HepG2 (cell line): Measurements from ENCODE around the gene B4GALT2. TPM values are rescaled to one million over a fixed set of nuclear protein-coding genes. Genes with fewer than 3 reads are reported as not detected.

Experiments used
- GZF1 ChIP-seq: sonication (generic); formaldehyde crosslinking; IDR thresholded peaks from 2 replicates; pipeline ENCODE4 v1.5.1; 2020; ENCODE audit warnings: mild to moderate bottlenecking, missing genetic modification reagents
- KAT7 ChIP-seq: IDR thresholded peaks from 2 replicates; pipeline ENCODE4 v1.6.1; 2018; ENCODE audit warnings: borderline replicate concordance, missing compliant biosample characterization
- MIER2 ChIP-seq: IDR thresholded peaks from 2 replicates; pipeline ENCODE4 v1.6.1; 2016; ENCODE audit warnings: missing biosample characterization, missing genetic modification reagents
- PAF1 ChIP-seq: IDR thresholded peaks from 2 replicates; pipeline ENCODE4 v1.6.1; 2016; ENCODE audit warnings: missing genetic modification reagents, missing compliant biosample characterization
- SP4 ChIP-seq: sonication (generic); formaldehyde crosslinking; IDR thresholded peaks from 2 replicates; pipeline ENCODE4 v1.8.1; 2023; ENCODE audit warnings: mild to moderate bottlenecking, missing genetic modification reagents
- TAF1 ChIP-seq: sonication (generic); formaldehyde crosslinking; IDR thresholded peaks from 2 replicates; pipeline ENCODE4 v1.4.0; 2020; ENCODE audit warnings: missing genetic modification reagents
- ZNF350 ChIP-seq: sonication (generic); formaldehyde crosslinking; IDR thresholded peaks from 2 replicates; pipeline ENCODE4 v1.4.0; 2020; ENCODE audit warnings: mild to moderate bottlenecking, low read depth, missing genetic modification reagents, borderline replicate concordance
- ZNF432 ChIP-seq: sonication (generic); formaldehyde crosslinking; IDR thresholded peaks from 2 replicates; pipeline ENCODE4 v1.5.0; 2020; ENCODE audit warnings: missing genetic modification reagents, mild to moderate bottlenecking, borderline replicate concordance
- ZNF510 ChIP-seq: sonication (generic); formaldehyde crosslinking; IDR thresholded peaks from 2 replicates; pipeline ENCODE4 v1.4.0; 2020; ENCODE audit warnings: low read depth, mild to moderate bottlenecking, missing genetic modification reagents
- ZNF83 ChIP-seq: sonication (generic); formaldehyde crosslinking; IDR thresholded peaks from 2 replicates; pipeline ENCODE4 v1.4.0; 2020; ENCODE audit warnings: missing genetic modification reagents, mild to moderate bottlenecking, borderline replicate concordance
- polyA plus RNA-seq, 8 experiments: library from polyadenylated mRNA; depleted of rRNA in 3 of 8; stranded (reverse) in 7 of 8; unstranded in 1 of 8; fragments of >200 nt; fragmentation: Illumina TruSeq in 4 of 8; extraction: Trizol in 4 of 8; gene quantifications; 2 replicates each; pipeline versions ENCODE4 v1.2.1 to v1.2.3, GENCODE V29; 2011 to 2016; ENCODE audit warnings: low read depth in 4 of 8, missing spikeins in 1 of 8, mixed read lengths in 1 of 8; ENCODE audit not compliant: insufficient read depth in 1 of 8
- total RNA-seq, 5 experiments: library from RNA; depleted of rRNA; stranded (reverse); fragments of >200 nt; fragmentation: Illumina TruSeq; extraction: Trizol; gene quantifications; 2 replicates each; pipeline ENCODE4 v1.2.3, GENCODE V29; 2016; ENCODE audit warnings: low read depth in 1 of 5
- TF ChIP-seq, protein P1 (sequence below): sonication (generic); formaldehyde crosslinking; IDR thresholded peaks from 2 replicates; pipeline ENCODE4 v1.5.1; 2020; ENCODE audit warnings: mild to moderate bottlenecking, missing genetic modification reagents, moderate library complexity
- TF ChIP-seq, protein P2 (sequence below): sonication (generic); formaldehyde crosslinking; IDR thresholded peaks from 2 replicates; pipeline ENCODE4 v1.5.0; 2020; ENCODE audit warnings: missing genetic modification reagents
- TF ChIP-seq, protein P3 (sequence below): sonication (generic); formaldehyde crosslinking; IDR thresholded peaks from 2 replicates; pipeline ENCODE4 v1.4.0; 2020; ENCODE audit warnings: missing genetic modification reagents, low read depth, mild to moderate bottlenecking, borderline replicate concordance
- TF ChIP-seq, protein P4 (sequence below): sonication (generic); formaldehyde crosslinking; IDR thresholded peaks from 2 replicates; pipeline ENCODE4 v1.9.0; 2021; ENCODE audit warnings: missing genetic modification reagents, borderline replicate concordance
- TF ChIP-seq, protein P5 (sequence below): sonication (generic); formaldehyde crosslinking; IDR thresholded peaks from 2 replicates; pipeline ENCODE4 v1.9.0; 2022; ENCODE audit warnings: missing genetic modification reagents, mild to moderate bottlenecking, borderline replicate concordance
- TF ChIP-seq, protein P6 (sequence below): sonication (generic); formaldehyde crosslinking; IDR thresholded peaks from 2 replicates; pipeline ENCODE4 v1.5.0; 2020; ENCODE audit warnings: missing genetic modification reagents

The B4GALT2 gene
- total and polyA plus RNA-seq, 2 of the 13 experiments (the other 11 are each of a cell fraction or from before 2014, with no cell fraction given): 41.9 to 78.0 TPM

DNA sequence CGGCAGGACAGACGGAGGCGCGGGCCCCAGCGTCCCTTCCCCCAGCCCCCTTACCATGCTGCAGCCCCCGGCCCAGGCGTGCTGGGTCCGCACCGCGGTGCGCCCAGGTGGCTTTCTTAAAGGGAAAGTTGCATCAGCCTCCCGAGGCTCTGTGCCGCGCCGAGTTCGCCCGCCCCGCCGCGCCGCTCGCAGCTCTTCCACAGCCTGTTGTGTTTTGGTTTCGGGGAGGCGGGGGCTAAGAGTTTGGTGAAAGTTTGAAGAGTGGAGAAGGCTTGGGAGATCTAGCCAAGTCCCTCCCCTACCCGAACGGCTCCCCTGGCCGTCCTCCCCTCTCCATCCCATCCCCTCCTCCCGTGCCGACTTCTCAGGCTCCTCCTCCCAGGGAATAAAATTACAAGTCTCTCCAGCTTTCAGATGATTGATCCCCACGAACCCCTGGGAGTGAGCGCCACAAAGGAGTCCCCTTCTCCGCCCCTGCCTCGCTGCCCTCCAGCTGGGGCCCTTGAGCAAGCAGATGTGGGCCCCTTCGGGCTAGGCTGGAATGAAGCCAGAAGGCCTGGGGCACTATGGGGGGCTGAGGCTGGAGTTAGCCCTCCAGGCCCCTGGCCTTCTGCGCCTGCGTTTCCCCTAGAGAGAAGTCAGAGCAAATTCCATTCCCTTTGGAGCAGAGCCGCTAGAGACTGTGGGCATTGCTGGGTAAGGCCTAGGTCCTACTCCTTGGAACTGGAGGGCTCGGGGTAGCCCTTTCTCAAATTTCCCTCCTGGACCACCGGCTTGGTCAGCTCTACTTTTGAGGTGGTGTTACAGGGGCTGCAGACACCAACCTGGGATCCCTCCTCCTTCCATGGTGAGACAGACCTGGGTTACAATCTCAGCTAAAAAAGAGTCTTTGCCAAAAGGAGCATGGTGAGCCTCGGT is 52.5 kb downstream of the B4GALT2 start, which contains the start of gene SLC6A9 (continued):
- TF ChIP-seq, protein P1, sequence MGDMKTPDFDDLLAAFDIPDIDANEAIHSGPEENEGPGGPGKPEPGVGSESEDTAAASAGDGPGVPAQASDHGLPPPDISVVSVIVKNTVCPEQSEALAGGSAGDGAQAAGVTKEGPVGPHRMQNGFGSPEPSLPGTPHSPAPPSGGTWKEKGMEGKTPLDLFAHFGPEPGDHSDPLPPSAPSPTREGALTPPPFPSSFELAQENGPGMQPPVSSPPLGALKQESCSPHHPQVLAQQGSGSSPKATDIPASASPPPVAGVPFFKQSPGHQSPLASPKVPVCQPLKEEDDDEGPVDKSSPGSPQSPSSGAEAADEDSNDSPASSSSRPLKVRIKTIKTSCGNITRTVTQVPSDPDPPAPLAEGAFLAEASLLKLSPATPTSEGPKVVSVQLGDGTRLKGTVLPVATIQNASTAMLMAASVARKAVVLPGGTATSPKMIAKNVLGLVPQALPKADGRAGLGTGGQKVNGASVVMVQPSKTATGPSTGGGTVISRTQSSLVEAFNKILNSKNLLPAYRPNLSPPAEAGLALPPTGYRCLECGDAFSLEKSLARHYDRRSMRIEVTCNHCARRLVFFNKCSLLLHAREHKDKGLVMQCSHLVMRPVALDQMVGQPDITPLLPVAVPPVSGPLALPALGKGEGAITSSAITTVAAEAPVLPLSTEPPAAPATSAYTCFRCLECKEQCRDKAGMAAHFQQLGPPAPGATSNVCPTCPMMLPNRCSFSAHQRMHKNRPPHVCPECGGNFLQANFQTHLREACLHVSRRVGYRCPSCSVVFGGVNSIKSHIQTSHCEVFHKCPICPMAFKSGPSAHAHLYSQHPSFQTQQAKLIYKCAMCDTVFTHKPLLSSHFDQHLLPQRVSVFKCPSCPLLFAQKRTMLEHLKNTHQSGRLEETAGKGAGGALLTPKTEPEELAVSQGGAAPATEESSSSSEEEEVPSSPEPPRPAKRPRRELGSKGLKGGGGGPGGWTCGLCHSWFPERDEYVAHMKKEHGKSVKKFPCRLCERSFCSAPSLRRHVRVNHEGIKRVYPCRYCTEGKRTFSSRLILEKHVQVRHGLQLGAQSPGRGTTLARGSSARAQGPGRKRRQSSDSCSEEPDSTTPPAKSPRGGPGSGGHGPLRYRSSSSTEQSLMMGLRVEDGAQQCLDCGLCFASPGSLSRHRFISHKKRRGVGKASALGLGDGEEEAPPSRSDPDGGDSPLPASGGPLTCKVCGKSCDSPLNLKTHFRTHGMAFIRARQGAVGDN (CRISPR knock-in tag): peak; percentile 75
- TF ChIP-seq ZNF510 (CRISPR knock-in tag) (no peak), GZF1 (CRISPR knock-in tag) (0 out of 2 replicates have a peak, but pooled peaks have one; percentile 18), SP4 (no peak), PAF1 (CRISPR knock-in tag) (no peak), ZNF350 (CRISPR knock-in tag) (no peak), ZNF432 (CRISPR knock-in tag) (no peak), ZNF83 (CRISPR knock-in tag) (no peak), TAF1 (peak; percentile 33), KAT7 (CRISPR knock-in tag) (peak; percentile 48; the same call in 1 of the 2 replicates), MIER2 (CRISPR knock-in tag) (no peak)
- TF ChIP-seq, protein P2, sequence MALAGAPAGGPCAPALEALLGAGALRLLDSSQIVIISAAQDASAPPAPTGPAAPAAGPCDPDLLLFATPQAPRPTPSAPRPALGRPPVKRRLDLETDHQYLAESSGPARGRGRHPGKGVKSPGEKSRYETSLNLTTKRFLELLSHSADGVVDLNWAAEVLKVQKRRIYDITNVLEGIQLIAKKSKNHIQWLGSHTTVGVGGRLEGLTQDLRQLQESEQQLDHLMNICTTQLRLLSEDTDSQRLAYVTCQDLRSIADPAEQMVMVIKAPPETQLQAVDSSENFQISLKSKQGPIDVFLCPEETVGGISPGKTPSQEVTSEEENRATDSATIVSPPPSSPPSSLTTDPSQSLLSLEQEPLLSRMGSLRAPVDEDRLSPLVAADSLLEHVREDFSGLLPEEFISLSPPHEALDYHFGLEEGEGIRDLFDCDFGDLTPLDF (CRISPR knock-in tag): no peak
- TF ChIP-seq, protein P3, sequence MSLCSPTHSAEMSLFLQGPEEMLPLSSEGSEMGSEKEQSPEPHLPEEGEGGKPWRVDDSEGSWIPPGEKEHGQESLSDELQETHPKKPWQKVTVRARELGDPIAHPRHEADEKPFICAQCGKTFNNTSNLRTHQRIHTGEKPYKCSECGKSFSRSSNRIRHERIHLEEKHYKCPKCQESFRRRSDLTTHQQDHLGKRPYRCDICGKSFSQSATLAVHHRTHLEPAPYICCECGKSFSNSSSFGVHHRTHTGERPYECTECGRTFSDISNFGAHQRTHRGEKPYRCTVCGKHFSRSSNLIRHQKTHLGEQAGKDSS: peak; percentile 36; the same call in 1 of the 2 replicates
- TF ChIP-seq, protein P4, sequence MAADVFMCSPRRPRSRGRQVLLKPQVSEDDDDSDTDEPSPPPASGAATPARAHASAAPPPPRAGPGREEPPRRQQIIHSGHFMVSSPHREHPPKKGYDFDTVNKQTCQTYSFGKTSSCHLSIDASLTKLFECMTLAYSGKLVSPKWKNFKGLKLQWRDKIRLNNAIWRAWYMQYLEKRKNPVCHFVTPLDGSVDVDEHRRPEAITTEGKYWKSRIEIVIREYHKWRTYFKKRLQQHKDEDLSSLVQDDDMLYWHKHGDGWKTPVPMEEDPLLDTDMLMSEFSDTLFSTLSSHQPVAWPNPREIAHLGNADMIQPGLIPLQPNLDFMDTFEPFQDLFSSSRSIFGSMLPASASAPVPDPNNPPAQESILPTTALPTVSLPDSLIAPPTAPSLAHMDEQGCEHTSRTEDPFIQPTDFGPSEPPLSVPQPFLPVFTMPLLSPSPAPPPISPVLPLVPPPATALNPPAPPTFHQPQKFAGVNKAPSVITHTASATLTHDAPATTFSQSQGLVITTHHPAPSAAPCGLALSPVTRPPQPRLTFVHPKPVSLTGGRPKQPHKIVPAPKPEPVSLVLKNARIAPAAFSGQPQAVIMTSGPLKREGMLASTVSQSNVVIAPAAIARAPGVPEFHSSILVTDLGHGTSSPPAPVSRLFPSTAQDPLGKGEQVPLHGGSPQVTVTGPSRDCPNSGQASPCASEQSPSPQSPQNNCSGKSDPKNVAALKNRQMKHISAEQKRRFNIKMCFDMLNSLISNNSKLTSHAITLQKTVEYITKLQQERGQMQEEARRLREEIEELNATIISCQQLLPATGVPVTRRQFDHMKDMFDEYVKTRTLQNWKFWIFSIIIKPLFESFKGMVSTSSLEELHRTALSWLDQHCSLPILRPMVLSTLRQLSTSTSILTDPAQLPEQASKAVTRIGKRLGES: no peak
- TF ChIP-seq, protein P5, sequence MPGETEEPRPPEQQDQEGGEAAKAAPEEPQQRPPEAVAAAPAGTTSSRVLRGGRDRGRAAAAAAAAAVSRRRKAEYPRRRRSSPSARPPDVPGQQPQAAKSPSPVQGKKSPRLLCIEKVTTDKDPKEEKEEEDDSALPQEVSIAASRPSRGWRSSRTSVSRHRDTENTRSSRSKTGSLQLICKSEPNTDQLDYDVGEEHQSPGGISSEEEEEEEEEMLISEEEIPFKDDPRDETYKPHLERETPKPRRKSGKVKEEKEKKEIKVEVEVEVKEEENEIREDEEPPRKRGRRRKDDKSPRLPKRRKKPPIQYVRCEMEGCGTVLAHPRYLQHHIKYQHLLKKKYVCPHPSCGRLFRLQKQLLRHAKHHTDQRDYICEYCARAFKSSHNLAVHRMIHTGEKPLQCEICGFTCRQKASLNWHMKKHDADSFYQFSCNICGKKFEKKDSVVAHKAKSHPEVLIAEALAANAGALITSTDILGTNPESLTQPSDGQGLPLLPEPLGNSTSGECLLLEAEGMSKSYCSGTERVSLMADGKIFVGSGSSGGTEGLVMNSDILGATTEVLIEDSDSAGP (CRISPR knock-in tag): peak; percentile 97
- TF ChIP-seq, protein P6, sequence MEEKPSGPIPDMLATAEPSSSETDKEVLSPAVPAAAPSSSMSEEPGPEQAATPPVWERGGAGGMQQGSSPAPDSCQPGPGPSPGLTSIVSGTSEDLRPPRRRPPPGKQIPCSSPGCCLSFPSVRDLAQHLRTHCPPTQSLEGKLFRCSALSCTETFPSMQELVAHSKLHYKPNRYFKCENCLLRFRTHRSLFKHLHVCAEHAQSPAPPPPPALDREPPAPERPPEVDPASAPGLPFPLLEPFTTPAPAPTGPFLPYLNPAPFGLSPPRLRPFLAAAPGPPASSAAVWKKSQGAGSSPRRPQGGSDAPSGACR (CRISPR knock-in tag): no peak; the same call in 1 of the 2 replicates
